AG04449 (cell line): ENCODE results near the gene CEP128.

Source experiments
- CTCF ChIA-PET: fragments of 350-600 bp; formaldehyde crosslinking; extraction: SDS; loops from one replicate; lab custom pipeline; 2021; ENCODE audit warnings: antibody characterized with exemption; lab: Yijun Ruan, JAX
- POLR2A ChIA-PET: fragments of 400-600, 350-600 bp; formaldehyde crosslinking; extraction: SDS; loops from one replicate; lab custom pipeline; 2020; ENCODE audit warnings: antibody characterized with exemption, inconsistent platforms; lab: Yijun Ruan, JAX
- DNase-seq: peaks from one replicate; pipeline ENCODE4 v3.0.0-alpha.2; 2010; ENCODE audit warnings: low read depth, low spot score
- H3K4me3 ChIP-seq: 2 replicates; pipeline ENCODE4 v1.5.1; 2011; ENCODE audit warnings: low read depth, mild to moderate bottlenecking, control low read depth, low read length
- CTCF ChIP-seq: IDR thresholded peaks from one replicate; pipeline ENCODE4 v1.5.1; 2011; ENCODE audit warnings: mild to moderate bottlenecking, moderate library complexity, low read length, control low read depth, inconsistent platforms; ENCODE audit not compliant: insufficient read depth; ENCODE audit errors: missing control alignments

Gene CEP128

GRCh38 chr14:80973931-80974641 lies 32.5 kb upstream of the CEP128 start:
- no peak overlapping the region for H3K4me3 ChIP-seq
- ChIA-PET CTCF (interaction anchor here (1.8 to 8.3 kb wide), 4 partner anchors 13 to 197 kb away, joined by 3 to 90 read pairs (median 25); partner anchors contain the start of gene TSHR), POLR2A (interaction anchor here (0.8 kb wide), 1 partner anchor 735 kb away, joined by 3 read pairs; no protein-coding TSS in a partner anchor)
- no peak for TF ChIP-seq CTCF
- DNase-seq = peak; percentile 46

- DNase-seq = no peak
- no peak overlapping the region for H3K4me3 ChIP-seq
- POLR2A ChIA-PET = no interaction called here
- no peak for TF ChIP-seq CTCF
- CTCF ChIA-PET = interaction anchor here (2.2 to 3.9 kb wide), 2 partner anchors 10 to 23 kb away, joined by 10 to 16 read pairs; partner anchors contain the start of gene TSHR
Observed at GRCh38 chr14:80965037-80965436, 23.5 kb upstream of the CEP128 start.

GRCh38 chr14:80959496-80959895 lies 18.0 kb upstream of the CEP128 start:
- H3K4me3 ChIP-seq = no peak overlapping the region
- ChIA-PET CTCF (interaction anchor here (1.0 to 9.6 kb wide), 2 partner anchors 28 to 211 kb away, joined by 5 to 138 read pairs; no protein-coding TSS in a partner anchor), POLR2A (no interaction called here)
- no peak for DNase-seq
- no peak for TF ChIP-seq CTCF

GRCh38 chr14:80958939-80959338 lies 17.4 kb upstream of the CEP128 start:
- CTCF ChIA-PET = interaction anchor here (1.3 to 9.6 kb wide), 2 partner anchors 28 to 38 kb away, joined by 3 to 138 read pairs; no protein-coding TSS in a partner anchor

GRCh38 chr14:80958226-80958625 lies 16.7 kb upstream of the CEP128 start:
- no peak overlapping the region for H3K4me3 ChIP-seq
- CTCF ChIA-PET = interaction anchor here (1.3 to 9.6 kb wide), 2 partner anchors 29 to 38 kb away, joined by 3 to 138 read pairs; no protein-coding TSS in a partner anchor
- POLR2A ChIA-PET = no interaction called here
- no peak for TF ChIP-seq CTCF
- DNase-seq = no peak

More at GRCh38 chr14:80958939-80959338, 17.4 kb upstream of the CEP128 start:
- POLR2A ChIA-PET = no interaction called here
- no peak for DNase-seq
- H3K4me3 ChIP-seq = no peak overlapping the region
- no peak for TF ChIP-seq CTCF

GRCh38 chr14:80957613-80958012 lies 16.1 kb upstream of the CEP128 start:
- ChIA-PET POLR2A (no interaction called here), CTCF (interaction anchor here (1.1 to 9.6 kb wide), 4 partner anchors 15 to 207 kb away, joined by 3 to 138 read pairs (median 22); no protein-coding TSS in a partner anchor)
- no peak for TF ChIP-seq CTCF
- no peak overlapping the region for H3K4me3 ChIP-seq
- no peak for DNase-seq
